ENCODE measurements around the gene NADSYN1.

NADSYN1 gene

DNA sequence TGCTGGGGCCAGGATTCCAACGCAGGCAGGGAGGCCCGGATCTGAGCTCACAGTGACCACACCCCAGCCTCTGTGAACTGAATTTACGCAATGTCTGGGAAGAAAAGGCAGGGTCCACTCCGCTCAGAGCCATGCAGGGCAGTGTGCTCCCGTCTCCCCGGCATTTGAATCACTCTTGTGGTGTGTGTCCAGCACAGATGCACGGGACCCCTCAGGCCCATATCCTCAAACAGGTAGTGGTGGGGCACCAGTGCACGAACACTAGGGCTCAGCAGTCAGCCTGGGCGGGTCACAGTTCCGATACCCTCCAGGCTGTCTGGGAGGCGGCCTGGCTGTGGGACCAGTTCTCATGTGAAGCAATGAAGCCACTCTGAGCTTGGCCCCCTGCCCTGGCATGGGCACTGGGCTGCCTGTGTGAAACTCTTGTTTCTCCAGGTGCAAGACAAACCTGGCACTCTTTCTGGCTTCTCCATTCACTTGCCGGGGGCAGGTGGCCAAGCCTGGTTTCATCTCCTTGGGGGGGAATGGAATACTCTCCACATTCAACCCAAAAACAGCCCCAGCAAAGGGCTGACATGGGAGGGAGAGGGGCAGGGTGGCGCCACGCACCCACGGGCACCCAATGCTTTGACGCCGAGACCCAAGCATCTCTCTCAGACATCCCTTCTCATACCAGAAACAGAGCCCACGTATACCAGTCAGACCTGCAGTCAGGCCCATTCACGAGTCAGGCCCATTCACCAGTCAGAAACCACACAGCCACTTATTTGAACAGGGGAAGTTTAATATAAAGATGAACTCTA, 19.2 kb upstream of the NADSYN1 start:
- DNase-seq (ENCODE audit: low read depth in 2 of 2, low spot score in 1 of 2), result no peak

DNA sequence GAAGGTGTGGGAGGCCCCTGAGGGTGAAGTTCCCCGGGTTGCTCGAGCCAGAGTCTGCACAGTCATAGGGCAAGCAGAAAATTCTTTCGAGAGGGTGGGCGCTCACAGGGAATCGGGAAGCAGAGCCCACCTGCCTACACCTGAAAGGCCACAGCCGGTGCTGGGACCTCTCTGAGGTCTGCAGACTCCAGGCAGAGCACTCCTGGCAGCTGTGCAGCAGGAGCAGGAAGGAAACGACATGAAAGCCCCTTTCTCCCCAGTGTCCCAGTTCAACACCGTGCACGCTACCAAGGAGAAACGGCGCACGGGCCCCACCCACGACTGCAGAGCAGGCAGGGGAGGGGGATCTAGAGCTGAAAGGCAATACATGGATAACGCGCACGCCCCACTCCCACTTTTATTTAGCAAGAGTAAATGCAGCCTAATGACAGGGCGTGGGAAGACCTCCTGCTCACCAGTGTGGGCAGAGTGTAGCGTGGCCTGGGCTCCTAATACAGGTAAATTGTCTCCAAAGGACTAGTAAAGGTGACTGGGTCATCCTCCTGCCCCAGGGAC, 18.4 kb upstream of the NADSYN1 start:
- DNase-seq (ENCODE audit: low read depth in 2 of 2, low spot score in 1 of 2), result no peak

DNA sequence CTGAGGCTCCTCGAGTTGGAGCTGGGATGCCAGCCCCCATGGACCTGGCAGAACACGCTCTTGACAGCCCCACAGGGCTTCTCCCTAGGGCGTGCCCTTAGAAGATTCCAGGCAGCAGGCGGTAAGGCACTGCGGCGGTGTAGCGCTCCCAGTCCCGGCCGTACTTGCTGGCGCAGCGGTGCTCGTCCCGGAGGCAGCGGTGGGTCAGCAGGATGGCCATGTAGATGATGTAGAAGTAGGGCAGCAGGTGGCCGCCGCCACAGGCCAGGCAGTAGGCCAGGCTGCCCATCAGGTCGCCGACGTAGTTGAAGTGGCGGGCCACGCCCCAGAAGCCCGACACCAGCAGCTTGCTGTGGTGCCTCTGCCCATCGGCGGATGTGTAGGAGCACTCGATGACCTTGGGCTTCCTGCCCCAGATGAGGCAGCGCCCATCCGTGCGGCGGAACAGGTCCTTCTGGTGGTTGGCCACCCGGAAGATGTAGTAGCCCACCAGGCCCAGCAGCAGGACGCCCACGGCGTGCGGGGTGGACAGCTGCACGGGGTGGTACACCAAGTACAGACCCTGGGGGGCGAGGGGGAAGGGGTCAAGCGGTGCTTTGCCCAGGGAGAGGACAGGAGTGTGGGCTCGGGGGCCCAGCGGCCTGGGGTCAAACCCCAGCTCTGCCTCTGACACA, 17.6 kb upstream of the NADSYN1 start:
- no peak for DNase-seq (ENCODE audit: low read depth in 2 of 2, low spot score in 1 of 2)

DNA sequence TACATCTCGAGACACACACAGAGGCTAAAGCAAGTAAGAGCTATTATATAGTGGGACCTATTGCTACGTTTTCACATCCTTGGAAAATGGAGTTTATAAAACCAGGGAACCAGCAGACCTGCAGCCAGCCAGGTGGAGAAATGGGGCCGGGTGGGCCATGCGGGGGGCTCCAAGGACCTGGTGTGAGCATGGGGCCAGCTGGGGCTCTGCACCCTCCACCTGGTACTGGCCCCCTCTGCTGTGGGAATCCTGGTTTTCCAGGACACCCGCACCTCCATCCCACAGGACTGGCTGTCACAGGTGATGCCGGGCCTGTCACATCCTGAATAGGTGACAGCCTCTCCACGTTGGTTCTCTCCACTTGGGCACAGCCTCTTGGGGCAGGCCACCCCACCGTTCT, 16.1 kb upstream of the NADSYN1 start:
- no peak for DNase-seq (ENCODE audit: low read depth in 2 of 2, low spot score in 1 of 2)

DNA sequence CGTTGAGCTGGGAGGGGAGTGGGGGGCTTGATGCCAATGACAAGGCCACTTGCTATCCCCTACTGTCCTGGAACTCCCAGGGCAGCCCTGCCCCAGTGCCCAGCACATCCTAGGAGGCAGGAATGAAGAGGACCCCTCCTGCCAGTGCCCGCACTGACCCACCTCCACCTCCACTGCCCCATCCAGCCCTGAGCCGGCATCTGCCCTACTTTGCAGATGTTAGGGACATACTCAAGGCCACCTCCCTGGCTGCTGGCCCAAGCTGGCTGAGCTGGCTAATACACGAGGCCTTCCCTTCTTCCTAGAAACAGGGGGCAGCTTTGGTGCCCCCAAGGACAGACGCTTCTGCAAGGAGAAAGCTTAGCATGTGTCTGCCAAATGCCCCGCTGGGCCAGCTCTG, 15.6 kb upstream of the NADSYN1 start:
- no peak for DNase-seq (ENCODE audit: low read depth in 2 of 2, low spot score in 1 of 2)

DNA sequence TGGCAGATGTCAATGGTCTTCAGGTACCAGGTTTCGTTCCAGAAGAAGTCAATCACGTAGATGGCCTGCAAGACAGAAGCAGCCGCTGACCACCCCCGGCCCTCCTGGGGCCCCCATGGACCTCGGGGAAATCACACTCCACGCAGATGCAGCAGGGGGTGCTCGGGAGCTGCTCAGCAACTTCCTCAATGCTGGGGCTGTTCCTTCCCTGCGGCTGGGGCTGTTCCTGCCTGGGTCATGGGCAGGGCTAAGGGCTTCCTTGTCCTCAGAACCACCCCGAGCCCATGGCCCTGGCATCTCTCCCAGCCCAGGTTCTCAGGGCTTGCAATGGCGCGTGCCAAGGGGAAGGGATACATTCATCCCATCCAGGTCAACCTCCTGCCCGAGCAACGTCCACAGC, 15.1 kb upstream of the NADSYN1 start:
- no peak for DNase-seq (ENCODE audit: low read depth in 2 of 2, low spot score in 1 of 2)

DNA sequence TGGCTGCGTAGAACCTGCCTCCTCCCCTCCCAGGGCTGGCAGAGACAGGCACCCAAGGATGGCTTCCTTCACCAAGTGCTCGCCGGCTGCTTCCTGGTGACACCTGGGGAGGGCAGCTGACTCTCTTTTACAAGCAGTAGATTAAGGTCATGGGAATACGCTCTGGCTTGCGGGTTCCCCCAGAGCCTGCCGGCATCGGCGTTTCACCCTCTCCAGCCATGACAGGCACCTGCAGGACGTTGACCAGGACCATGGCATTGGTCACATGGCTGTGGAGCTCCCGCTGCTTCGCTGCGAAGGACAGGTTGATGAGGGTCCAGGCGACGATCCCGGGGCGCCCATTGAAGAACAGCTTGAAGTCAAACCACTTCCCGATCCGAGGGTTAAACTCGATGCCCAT, 14.4 kb upstream of the NADSYN1 start:
- no peak for DNase-seq (ENCODE audit: low read depth in 2 of 2, low spot score in 1 of 2)

DNA sequence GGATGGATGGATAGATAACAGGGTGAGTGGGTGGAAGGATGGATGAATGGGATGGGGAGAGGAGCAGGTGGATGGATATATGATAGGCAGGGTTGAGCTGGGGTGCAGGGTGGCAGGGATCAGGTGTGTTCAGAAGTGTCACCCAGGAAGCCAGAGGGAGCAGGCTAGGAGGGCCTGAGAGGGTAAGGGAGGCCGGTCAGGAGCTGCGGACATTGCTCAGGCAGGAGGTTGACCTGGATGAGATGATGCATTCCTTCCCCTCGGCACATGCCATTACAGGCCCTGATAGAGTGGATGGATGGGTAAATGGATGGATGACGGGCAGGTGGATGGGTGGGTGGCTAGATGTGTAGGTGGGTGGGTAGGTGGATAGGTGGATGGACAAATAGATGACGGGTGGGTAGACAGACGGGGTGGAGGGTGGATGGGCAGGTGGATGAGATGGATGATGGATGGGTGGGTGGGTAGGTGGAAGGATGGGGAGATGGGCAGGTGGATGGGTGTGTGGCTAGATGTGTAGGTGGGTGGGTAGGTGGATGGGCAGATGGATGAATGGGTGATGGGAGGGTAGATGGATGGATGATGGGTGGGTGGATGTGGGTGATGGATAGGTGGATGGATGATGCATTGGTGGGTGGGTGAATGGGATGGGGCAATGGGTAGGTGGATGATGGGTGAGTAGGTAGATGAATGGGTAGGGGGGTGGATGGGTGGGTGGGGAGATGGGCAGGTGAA, 12.8 kb upstream of the NADSYN1 start:
- DNase-seq (ENCODE audit: low read depth in 2 of 2, low spot score in 1 of 2), result no peak

DNA sequence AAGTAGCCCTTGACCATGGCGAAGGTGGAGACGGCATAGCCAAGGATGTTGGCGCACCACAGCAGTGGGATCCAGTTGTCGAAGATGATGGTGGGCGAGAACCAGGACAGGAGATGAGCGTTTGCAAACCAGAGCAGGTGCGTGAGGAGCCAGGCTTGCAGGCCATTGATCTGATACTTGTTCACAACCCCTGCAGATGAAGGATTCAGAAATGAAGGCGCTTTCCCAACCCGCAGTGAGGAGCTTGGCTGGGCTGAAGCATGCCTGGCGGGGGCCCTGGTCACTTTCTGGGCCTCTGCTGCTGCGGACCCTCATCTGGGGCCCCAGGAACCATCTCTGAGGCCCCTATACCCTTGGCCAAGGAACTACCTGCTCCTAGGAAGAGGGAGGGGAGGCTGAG, 11.8 kb upstream of the NADSYN1 start:
- DNase-seq (ENCODE audit: low read depth in 2 of 2, low spot score in 1 of 2), result no peak

DNA sequence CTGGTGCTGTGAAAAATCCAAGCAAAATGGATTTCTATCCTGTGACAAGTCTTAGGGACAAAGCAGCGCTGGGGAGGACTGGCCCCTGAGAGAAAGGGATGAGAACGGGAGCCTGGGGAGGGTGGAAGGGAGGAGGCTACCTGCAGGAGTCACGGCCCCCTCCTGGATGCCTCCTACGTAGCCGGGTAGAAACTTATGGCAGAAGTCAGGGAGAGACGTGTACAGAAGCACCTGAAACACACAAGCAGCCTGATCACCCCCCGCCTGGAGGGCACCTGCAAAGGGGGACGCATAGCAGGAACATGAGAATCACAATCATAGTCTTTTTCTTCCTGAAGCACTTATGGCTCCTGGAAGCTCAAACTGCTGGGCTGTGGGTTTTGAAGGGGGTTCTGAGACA, 10.9 kb upstream of the NADSYN1 start:
- DNase-seq (ENCODE audit: low read depth in 2 of 2, low spot score in 1 of 2), result no peak

DNA sequence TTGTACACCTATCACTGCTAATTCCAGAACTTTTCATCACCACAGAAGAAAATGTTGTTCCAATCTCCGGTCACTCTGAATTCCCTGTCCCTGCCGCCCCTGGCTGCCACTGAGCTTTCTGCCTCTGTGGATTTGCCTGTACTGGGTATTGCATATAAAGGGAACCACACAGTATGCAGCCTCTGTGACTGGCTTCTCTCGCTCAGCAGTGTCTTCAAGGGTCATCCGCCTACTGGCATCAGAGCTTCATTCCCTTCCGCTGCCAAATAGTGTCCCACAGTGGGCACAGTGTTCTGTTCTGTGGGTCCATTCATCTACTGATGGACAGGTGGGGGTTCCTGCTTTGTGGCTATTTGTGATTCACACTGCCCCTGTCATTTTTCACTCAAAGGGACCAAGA, 10.1 kb upstream of the NADSYN1 start:
- DNase-seq (ENCODE audit: low read depth in 2 of 2, low spot score in 1 of 2), result no peak

DNA sequence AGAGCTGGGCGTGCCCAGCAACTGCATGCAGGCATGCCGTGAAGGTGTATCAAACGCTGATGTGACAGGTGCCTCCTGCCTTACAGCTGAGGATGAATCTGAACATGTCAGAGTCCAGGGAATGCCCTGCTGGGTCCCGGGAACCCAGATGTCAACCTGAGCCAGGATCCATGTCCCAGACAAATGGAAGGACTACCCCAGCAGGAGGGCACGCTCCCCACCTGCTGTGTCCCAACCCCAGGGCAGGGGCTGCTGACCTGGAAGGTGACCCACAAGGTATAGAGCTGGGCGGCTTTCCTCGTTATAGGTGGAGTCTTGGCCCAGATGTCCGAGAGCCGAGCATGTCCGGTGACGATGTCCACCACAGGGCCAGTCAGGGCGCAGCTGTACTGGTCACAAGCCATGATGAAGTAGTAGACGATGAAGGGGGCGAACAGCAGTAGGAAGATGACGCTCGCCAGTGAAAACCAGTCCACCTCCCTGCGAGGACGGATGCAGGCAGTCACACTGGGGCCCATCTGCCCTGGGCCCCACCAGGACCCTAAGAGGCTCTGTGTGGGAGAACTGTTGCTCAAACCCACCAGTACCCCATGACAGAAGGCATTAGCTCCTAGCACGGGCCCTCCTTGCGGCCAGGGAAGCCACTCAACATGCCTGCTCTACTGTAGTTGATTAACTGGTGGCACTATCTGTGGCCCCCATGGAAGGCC, 9.1 kb upstream of the NADSYN1 start:
- DNase-seq (ENCODE audit: low read depth in 2 of 2, low spot score in 1 of 2), result no peak

DNA sequence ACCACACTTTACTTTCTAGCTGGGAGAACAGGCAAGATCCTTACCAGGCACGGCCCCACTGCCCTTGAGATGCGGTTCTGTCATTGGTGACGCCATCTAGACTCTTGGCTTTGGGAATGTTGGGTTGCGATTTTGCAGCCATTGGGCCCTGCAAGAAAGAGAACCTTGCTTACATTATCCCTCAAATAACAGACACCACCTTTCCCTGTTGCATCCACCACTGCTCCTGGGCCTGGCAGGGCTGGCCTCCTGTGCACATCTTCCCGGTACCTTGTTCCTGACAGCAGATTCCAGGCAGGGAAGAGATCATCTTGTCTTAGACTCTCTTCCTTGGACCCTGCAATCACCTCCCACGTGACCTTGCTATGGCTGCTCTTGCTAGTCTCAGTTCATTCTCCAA, 8.2 kb upstream of the NADSYN1 start:
- no peak for DNase-seq (ENCODE audit: low read depth in 2 of 2, low spot score in 1 of 2)

DNA sequence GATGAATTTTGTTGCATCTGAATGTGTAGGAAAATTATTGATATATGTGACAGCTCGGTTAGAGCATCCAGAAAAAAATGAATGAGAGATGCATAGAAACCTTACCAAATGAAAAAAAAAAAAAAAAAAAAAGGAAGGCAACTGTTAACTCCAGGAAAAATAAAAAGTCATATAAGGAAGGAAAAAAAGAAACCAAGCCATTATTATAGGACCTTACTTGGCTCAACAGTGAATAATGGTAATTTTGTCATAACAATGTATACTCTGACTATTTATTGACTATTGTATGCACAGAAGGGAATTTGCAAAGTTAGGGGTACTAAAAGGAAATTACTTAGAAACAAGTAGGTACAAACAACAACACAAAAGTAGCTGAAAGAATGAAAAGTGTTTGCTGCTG, 6.9 kb upstream of the NADSYN1 start:
- DNase-seq (ENCODE audit: low read depth in 2 of 2, low spot score in 1 of 2), result no peak

DNA sequence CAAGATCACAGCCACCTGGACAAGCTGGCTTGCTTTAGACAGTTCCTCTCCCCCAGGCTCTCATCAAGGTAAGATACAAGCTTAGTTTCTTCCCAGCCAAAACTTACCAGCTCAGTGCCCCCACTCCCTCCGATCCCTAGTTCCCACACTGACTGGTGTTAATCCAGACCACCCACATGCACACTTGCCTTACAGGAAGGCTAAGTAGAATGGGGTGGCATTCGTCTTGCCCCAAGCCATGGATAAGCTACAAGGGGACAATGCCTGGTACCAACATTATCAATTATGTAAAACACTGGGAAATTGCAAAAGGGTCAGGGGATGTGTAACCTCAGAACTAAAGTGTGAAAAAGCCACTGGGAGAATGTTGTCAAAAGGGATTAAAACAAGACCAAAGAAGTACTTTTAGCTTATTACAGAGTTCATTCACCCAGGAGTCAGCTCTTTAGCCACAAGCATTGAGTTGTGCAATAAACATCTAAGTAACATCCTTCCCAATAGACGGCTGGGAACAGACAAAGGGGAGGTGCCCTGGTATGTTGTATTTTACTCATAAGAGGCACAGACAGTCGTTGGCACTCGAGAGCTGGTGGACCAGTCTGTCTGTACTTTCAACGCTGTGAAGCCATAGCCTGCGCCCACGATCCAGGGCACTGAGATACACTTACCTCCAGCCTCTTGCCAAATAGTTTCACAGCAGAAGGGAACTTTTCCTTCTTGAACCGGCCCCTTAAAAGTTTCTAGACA, 5.9 kb upstream of the NADSYN1 start:
- DNase-seq (ENCODE audit: low read depth in 2 of 2, low spot score in 1 of 2), result no peak

DNA sequence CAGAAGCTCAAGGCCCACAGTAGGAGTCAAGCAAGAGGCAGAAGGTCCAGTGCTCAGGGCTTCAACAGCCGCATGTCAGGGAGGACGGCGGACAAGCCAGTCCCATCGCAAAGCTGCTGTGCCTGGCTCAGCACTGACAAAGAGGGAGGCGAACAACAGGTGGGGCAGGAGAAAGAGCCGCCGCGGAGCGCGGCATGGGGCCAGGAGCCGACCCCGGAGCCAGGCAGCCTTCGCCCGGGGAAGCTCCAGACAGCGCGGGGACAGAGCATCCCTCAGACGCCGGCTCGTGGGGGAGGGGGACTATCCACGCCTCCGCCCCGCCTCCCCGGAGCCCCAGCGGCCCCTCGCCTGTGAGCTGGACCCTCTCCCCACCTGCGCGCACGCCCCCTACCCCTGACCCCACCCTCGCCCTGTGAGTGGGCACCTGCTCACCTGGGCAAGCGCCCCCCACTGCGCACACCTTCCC, 5.2 kb upstream of the NADSYN1 start:
- no peak for DNase-seq (ENCODE audit: low read depth in 2 of 2, low spot score in 1 of 2)

DNA sequence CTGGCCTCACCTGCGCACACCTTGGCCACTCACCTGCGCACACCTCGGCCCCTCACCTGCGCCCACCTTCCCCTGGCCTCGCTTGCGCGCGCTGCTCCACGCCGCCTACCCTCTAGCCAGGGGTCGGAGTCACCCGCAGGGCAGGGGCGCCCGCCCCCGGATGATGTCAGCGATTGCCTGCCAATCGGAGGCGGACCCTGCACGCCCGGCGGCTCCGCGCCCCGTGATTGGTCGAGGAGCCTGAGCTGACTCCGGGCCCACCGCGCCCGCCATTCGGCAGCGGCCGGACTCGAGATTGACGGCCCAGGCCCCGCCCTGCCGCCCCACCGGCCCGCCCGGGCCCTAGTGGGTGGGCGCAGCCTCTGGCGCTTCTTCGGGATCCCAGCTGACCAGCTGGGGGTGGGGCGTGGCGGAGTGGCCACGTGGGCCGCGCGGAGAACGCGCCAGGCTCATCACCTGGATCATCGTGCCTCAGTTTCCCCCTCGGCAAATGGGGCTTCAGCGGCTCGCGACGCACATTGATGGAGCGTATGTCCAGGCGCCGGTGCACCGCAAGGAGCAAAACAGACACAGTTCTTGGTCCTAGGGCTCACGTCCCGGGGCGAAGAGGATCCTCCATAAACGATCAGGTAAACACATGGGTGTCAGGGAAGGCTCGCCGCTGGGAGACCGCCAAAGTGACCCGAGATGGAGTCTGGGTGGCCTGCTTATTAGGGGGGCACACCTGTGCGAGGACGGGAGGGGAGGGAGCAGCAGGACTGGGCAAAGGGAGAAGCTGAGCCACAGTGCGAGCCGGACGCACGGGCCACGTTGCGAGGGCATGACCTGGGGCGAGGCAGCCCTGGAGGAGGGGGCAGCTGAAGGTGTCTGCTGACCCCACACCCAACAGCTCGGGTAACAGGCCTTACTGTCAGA, 4.5 kb upstream of the NADSYN1 start, which contains the start of gene DHCR7:
Gene DHCR7, minus strand, starts transcription at position 137 of the 915 bp plus-strand sequence. CDS start 3,441 bp downstream, outside the sequence.
- DNase-seq (ENCODE audit: low read depth in 2 of 2, low spot score in 1 of 2), result peak; percentile 76 to 86

DNA sequence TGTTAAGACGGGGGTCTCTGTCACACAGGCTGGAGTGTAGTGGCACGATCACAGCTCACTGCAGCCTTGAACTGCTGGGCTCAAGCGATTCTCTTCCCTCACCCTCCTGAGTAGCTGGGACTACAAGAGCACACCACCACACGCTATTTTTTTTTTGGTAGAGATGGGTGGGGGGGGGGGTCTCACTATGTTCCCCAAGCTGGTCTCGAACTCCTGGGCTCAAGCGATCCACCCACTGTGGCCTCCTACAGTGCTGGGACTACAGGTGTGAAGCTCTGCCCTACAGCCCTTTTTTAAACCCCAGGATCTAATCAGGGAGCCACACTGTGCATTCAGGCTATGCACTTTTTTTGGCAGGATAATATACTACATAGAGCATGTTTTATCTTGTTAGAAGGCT, 3.4 kb upstream of the NADSYN1 start:
- DNase-seq (ENCODE audit: low read depth in 2 of 2, low spot score in 1 of 2), result no peak

DNA sequence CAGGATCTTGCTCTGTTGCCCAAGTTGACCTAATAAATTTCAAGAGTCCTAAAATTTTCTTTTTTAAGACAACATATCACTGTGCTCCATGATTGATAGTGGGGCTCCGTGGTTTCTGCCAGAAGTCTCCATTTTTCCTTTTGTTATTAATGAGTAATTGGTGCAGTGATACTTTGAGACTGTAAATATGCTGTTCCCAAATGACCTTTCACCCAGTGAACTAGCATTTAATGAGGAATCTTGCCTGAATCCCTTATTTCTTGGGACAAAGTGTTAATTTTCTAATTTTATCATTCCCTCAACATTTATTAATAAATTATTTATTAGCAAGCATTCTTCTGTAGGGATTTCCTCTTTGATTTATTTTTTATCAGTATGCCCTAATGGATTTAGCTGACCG, 2.5 kb upstream of the NADSYN1 start:
- DNase-seq (ENCODE audit: low read depth in 2 of 2, low spot score in 1 of 2), result no peak
